GM21367 (cell line): ENCODE data around the gene CCDC69.

Source experiments
- ATAC-seq: cut with Tn5 transposase; IDR thresholded peaks from one replicate; pipeline ENCODE4 v1.9.1; 2021; ENCODE audit not compliant: unreplicated experiment

The CCDC69 gene

GRCh38 chr5:151171529-151171928 lies 52.4 kb downstream of the CCDC69 start:
- ATAC-seq, result no peak

GRCh38 chr5:151168602-151169344 lies 55.1 kb downstream of the CCDC69 start:
- no peak for ATAC-seq

- no peak for ATAC-seq
Measured at GRCh38 chr5:151167022-151167421, 56.9 kb downstream of the CCDC69 start.

GRCh38 chr5:151164687-151165392 lies 59.1 kb downstream of the CCDC69 start:
- ATAC-seq, result peak; percentile 76

GRCh38 chr5:151162776-151163175 lies 61.1 kb downstream of the CCDC69 start:
- no peak for ATAC-seq

GRCh38 chr5:151159649-151160373 lies 64.1 kb downstream of the CCDC69 start:
- ATAC-seq, result no peak

GRCh38 chr5:151158287-151158661 lies 65.6 kb downstream of the CCDC69 start:
- no peak for ATAC-seq

GRCh38 chr5:151157426-151158286 lies 66.2 kb downstream of the CCDC69 start, which contains the start of gene ANXA6:
Gene ANXA6, minus strand, starts transcription at chr5:151157779. Its CDS starts 9,878 bp downstream, at chr5:151147901.
- ATAC-seq, result peak; percentile 36

- ATAC-seq, result no peak
Measured at GRCh38 chr5:151156507-151157420, 67.1 kb downstream of the CCDC69 start.

- peak; percentile 23 for ATAC-seq
Measured at GRCh38 chr5:151155775-151156506, 68.0 kb downstream of the CCDC69 start.

GRCh38 chr5:151154931-151155774 lies 68.7 kb downstream of the CCDC69 start:
- ATAC-seq, result peak; percentile 28

GRCh38 chr5:151153766-151154272 lies 70.1 kb downstream of the CCDC69 start:
- no peak for ATAC-seq

- ATAC-seq, result no peak
Measured at GRCh38 chr5:151153300-151153699, 70.6 kb downstream of the CCDC69 start.

- ATAC-seq, result peak; percentile 21
Measured at GRCh38 chr5:151151793-151152192, 72.1 kb downstream of the CCDC69 start.

- no peak for ATAC-seq
Measured at GRCh38 chr5:151151263-151151660, 72.6 kb downstream of the CCDC69 start.

GRCh38 chr5:151150471-151151262 lies 73.2 kb downstream of the CCDC69 start:
- peak; percentile 63 for ATAC-seq

- ATAC-seq, result no peak
Measured at GRCh38 chr5:151148583-151148982, 75.3 kb downstream of the CCDC69 start.
